Measurements from ENCODE around the gene SACS. TPM values are rescaled to one million over a fixed set of nuclear protein-coding genes. Genes with fewer than 3 reads are reported as not detected.
"Not testable (repeated sequence)": the region's sequence is repeated elsewhere in the genome, so short reads cannot be mapped to it uniquely, and the experiment has no call there.

SACS gene
- total and polyA plus RNA-seq, 5 experiments from 2014 or later = 2.1 to 31.0 (median 3.4) TPM

DNA sequence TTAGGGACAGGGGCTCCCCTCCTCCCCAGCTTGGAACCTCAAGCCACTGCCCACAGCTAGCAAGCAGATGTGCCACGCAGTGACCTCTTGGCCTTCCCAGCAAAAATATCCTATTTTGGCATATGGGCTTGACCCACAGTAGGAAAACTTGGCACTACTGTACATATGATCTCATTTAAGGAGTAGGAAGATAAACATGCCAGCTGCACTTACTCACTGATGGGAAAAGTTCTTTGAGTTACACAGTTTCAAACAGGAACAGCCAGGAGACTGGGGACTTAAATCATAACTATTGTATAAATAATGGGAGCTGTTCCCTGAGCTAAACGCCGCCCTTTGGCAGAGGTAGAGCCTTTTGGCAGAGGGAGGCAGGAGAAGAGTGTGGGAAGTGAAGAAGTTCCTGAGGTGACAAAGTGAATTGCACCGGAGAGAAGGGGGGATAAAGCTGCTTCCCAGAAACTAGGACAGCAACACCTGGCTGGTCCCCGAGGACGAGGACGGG is 6.1 kb downstream of the SACS start:
- H3K36me3 Mint-ChIP-seq = no peaks in the 10 kb centered on the region
- POLR2A ChIA-PET = no interaction called here
- no peak for ATAC-seq

DNA sequence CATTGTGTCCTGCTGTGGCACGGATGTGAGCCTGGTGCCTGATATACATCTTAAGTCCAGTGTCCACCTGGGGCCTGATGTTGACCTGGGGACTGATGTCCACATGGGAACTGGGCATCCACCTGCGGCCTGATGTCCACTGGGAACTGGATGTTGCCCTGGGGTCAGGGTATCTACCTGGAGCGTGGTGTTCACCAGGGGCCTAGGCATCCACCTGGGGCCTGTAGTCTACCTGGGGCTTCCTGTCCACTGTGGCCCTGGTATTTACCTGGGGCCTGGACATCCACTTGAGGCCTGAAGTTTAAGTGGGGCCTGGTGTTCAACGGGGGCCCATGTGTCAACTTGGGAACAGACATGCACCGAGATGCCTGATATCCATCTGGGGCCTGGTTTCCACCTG is 11.9 kb downstream of the SACS start:
- no peak overlapping the region for H3K4me3 Mint-ChIP-seq
- DNase-seq = no peak
- H3K36me3 Mint-ChIP-seq = no peaks in the 10 kb centered on the region
- ATAC-seq = no peak
- POLR2A ChIA-PET = no interaction called here
- H3K9me3 Mint-ChIP-seq = no peaks in the 10 kb centered on the region
- H3K27ac Mint-ChIP-seq = no peak overlapping the region
- no peaks in the 10 kb centered on the region for H3K4me1 Mint-ChIP-seq
- H3K27me3 Mint-ChIP-seq = no peaks in the 10 kb centered on the region

More for the DNA sequence above, 6.1 kb downstream of the SACS start:
- H3K4me3 Mint-ChIP-seq = no peak overlapping the region
- peaks cover 0 to 2% (median 0%) of the 10 kb centered on the region in 4 donors for H3K4me1 Mint-ChIP-seq
- no peak for DNase-seq
- H3K27ac Mint-ChIP-seq = no peak overlapping the region
- peaks cover 10 to 30% (median 16%) of the 10 kb centered on the region in 5 donors for H3K27me3 Mint-ChIP-seq
- H3K9me3 Mint-ChIP-seq = no peaks in the 10 kb centered on the region

DNA sequence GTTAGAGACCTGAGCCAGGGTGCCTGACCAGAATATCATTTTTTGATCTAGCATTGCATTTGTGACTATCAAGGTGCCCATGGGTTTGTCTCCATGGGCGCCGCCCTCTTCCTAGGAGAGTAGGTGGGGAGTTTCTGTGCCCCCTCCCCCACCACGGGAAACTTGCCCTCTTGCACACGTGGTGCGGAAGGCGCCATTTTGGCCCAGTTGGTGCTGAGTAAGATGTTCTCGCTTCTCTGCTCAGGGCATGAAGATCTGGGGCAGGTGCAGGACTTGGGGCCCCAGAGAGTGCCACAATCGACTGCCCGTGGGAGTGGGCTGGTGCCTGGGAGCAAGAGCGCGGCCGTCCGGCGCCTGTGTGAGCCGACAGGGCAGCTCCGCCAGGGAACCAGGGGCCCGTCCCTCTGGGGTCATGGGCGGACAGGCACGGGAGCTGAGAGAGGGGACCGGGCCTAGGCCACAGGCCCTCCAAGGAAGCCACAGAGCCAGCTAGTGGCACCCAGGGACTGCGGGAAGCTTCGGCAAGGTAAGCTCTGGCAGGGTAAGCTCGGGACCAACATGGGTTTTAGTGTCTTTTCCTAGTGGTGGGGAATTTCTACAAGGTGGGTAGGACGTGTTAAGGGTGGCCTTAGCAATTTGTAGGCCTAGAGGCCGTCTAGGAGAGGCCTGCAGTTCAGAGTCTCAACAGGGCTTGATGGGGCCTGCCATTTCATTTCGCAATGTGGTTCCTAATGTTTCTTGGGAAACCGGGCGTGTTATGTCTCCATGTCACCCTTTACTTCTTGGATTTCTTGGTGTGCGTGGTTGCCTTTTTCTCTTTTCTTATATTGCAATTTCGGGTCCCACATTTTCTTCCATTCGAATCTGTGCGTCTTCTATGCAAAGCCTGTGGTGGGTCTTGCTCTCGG is 14.5 kb downstream of the SACS start:
- Mint-ChIP-seq H3K27ac (no peak overlapping the region), H3K36me3 (no peaks in the 10 kb centered on the region), H3K4me3 (no peak overlapping the region), H3K9me3 (no peaks in the 10 kb centered on the region), H3K27me3 (peaks cover 0 to 2% (median 0%) of the 10 kb centered on the region in 5 donors), H3K4me1 (no peaks in the 10 kb centered on the region)
- POLR2A ChIA-PET = no interaction called here
- ATAC-seq (no peak), DNase-seq (no peak)

DNA sequence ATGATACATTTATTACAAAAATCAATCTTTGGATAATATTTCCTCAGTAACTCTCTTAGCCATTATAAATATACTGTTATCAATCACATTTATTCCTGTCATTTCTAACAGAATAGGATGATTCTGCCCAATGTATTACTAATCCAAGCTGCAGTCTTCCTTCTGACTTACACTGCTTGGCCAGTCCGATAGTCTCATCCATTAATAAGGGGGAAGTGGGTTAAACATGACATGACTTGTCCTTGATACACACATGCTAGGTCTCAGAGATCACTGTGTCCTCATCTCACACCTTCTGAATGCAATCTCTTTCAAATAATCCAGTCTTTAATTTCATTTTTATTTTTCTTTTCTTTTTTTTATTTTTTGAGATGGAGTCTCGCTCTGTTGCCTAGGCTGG is 18.8 kb downstream of the SACS start:
- POLR2A ChIA-PET = no interaction called here
- H3K36me3 Mint-ChIP-seq = no peaks in the 10 kb centered on the region
- H3K27me3 Mint-ChIP-seq = peaks cover 2 to 12% (median 4%) of the 10 kb centered on the region in 5 donors
- H3K4me3 Mint-ChIP-seq = no peak overlapping the region
- DNase-seq (no peak), ATAC-seq (no peak)
- no peak overlapping the region for H3K27ac Mint-ChIP-seq
- no peaks in the 10 kb centered on the region for H3K9me3 Mint-ChIP-seq
- H3K4me1 Mint-ChIP-seq = no peaks in the 10 kb centered on the region

DNA sequence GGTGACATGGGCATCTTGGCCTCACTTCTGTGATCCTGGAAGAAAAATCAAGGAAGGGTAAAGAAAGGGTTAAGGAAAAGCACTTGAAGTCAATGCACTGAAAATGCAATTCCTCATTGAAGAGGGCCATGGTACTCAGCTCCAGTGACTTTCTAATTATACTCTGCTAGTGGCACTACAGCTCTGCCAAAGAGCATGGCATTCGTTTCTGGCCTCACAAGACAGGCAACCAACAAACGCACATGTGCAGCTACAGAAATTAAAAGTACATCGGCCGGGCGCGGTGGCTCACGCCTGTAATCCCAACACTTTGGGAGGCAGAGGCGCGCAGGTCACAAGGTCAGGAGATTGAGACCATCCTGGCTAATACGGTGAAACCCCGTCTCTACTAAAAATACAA is 21.8 kb downstream of the SACS start:
- Mint-ChIP-seq H3K36me3 (no peaks in the 10 kb centered on the region), H3K27me3 (peaks cover 2 to 12% (median 4%) of the 10 kb centered on the region in 5 donors), H3K27ac (no peak overlapping the region), H3K4me1 (peaks cover 0 to 2% (median under 1%) of the 10 kb centered on the region in 4 donors), H3K4me3 (no peak overlapping the region), H3K9me3 (no peaks in the 10 kb centered on the region)
- ATAC-seq (no peak), DNase-seq (no peak)
- POLR2A ChIA-PET = no interaction called here

DNA sequence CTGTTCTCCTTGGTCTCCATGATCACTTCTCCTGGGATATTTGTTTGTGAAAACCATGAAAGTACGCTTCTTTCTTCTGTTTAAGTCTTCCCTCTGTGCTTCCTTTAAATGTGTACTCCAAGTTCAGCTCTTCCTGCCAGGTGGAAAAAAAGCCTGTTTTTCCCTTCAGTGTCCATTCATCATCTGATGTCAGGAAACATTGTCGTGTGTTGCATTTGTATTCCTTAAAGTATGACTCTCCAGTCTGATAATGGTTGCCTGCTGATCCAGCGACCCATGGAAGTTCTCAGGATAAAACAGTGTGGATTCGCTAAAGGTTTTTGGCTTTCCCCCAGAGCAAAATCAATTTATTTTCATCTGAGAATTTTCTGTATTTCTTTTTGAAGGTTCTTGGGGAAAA is 22.3 kb downstream of the SACS start:
- Mint-ChIP-seq H3K27me3 (peaks cover 2 to 12% (median 4%) of the 10 kb centered on the region in 5 donors), H3K4me3 (no peak overlapping the region), H3K4me1 (peaks cover 0 to 2% (median under 1%) of the 10 kb centered on the region in 4 donors), H3K27ac (no peak overlapping the region), H3K36me3 (no peaks in the 10 kb centered on the region), H3K9me3 (no peaks in the 10 kb centered on the region)
- no peak for ATAC-seq
- no peak for DNase-seq
- POLR2A ChIA-PET = no interaction called here

DNA sequence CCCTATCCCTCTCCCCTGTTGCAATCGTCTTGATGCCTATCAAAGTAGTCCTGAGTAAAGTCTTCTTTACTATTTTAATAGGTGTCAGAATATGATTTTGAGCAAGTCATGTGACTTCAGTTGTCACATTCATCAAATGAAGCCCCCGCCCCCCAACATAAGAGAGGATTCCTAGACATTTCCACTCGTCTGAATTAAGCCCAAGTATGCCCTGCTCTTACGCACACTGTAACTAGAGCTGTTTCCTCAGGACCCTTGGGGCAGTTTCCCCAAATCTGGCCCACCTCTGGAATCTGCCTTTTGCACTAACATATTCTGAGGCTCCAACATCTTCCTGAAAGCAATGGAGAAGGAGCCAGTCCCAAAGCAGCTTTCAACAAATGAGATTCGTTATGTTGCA is 25.5 kb downstream of the SACS start:
- DNase-seq = no peak
- POLR2A ChIA-PET = no interaction called here
- peaks cover 0 to 24% (median 9%) of the 10 kb centered on the region in 5 donors for H3K27me3 Mint-ChIP-seq
- H3K4me1 Mint-ChIP-seq = peaks cover 0 to 2% (median under 1%) of the 10 kb centered on the region in 4 donors
- H3K4me3 Mint-ChIP-seq = no peak overlapping the region
- ATAC-seq = no peak
- H3K27ac Mint-ChIP-seq = no peak overlapping the region
- H3K9me3 Mint-ChIP-seq = no peaks in the 10 kb centered on the region
- H3K36me3 Mint-ChIP-seq = no peaks in the 10 kb centered on the region

DNA sequence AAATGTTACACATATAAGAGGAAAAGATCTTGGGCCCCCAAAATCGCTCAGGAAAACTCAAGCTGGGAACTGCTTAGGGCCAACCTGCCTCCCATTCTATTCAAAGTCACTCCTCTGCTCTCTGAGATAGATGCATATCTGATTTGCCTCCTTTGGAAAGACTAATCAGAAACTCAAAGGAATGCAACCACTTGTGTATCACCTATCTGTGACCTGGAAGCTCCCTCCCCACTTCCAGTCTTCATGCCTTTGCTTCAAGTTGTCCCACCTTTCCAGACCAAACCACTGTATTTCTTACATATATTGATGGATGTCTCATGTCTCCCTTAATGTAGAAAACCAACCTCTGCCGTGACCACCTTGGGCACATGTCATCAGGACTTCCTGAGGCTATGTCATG is 32.3 kb downstream of the SACS start:
- ATAC-seq, POLR2A ChIA-PET, H3K4me3 Mint-ChIP-seq: not testable (repeated sequence)

DNA sequence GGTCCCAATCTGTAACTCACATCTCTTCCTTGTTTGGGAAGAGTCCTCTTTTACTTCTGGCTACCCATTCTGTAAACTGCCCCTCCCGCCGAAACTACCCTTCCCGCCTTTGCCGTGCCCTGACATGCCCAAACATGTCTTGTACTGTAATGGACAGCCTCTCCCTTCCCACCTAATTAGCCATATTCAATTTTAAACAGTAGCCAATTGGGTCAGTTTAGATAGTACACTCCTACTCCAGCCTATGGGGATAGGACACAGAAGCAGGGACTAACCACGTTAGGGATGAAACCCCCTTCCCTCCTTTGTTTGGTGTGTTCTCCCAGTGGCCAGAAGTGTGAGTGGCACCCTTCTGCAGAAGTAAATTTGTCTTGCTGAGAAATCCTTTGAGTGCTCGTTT is 34.2 kb downstream of the SACS start:
- no peak overlapping the region for H3K4me3 Mint-ChIP-seq
- POLR2A ChIA-PET = interaction anchor here (0.6 kb wide), 1 partner anchor 163 kb away, joined by 5 read pairs; no protein-coding TSS in a partner anchor
- H3K4me1 Mint-ChIP-seq = no peaks in the 10 kb centered on the region
- H3K9me3 Mint-ChIP-seq = peaks cover 5 to 19% (median 14%) of the 10 kb centered on the region in 9 donors
- peaks cover 0 to 18% (median 6%) of the 10 kb centered on the region in 3 donors for H3K36me3 Mint-ChIP-seq
- H3K27me3 Mint-ChIP-seq = peaks cover 3 to 23% (median 19%) of the 10 kb centered on the region in 5 donors
- H3K27ac Mint-ChIP-seq = peak overlapping the region in 1 of 10 donors; percentile 11
- DNase-seq = no peak
- ATAC-seq = no peak

More for the DNA sequence above, 32.3 kb downstream of the SACS start:
- H3K27ac Mint-ChIP-seq, DNase-seq, H3K4me1 Mint-ChIP-seq: not testable (repeated sequence)
- Mint-ChIP-seq H3K9me3 (peaks cover 5 to 19% (median 14%) of the 10 kb centered on the region in 9 donors), H3K36me3 (peaks cover 0 to 18% (median 6%) of the 10 kb centered on the region in 3 donors), H3K27me3 (peaks cover 3 to 25% (median 19%) of the 10 kb centered on the region in 5 donors)

DNA sequence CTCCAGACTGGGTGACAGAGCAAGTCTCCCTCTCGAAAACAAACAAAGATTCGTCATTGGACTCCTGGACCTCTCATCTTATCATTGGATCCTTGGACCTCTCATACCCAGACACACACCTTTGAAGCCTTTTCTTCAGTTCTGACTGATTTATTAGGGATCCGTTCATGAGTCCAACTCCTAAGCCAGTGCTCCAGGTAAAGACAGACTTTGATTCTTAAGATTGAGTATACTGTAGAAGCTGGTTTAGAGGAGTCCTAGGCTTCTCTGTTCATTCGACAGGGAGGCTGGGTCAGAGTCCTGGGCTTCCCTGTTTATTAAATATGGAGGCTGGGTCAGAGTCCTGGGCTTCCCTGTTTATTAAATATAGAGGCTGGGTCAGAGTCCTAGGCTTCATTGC is 38.7 kb downstream of the SACS start:
- Mint-ChIP-seq H3K9me3 (peaks cover 3 to 15% (median 8%) of the 10 kb centered on the region in 9 donors), H3K36me3 (peaks cover 0 to 10% (median 4%) of the 10 kb centered on the region in 3 donors), H3K4me3 (no peak overlapping the region), H3K27me3 (peaks cover 4 to 10% (median 6%) of the 10 kb centered on the region in 5 donors), H3K27ac (no peak overlapping the region), H3K4me1 (no peaks in the 10 kb centered on the region)
- DNase-seq (no peak), ATAC-seq (no peak)
- POLR2A ChIA-PET = no interaction called here

DNA sequence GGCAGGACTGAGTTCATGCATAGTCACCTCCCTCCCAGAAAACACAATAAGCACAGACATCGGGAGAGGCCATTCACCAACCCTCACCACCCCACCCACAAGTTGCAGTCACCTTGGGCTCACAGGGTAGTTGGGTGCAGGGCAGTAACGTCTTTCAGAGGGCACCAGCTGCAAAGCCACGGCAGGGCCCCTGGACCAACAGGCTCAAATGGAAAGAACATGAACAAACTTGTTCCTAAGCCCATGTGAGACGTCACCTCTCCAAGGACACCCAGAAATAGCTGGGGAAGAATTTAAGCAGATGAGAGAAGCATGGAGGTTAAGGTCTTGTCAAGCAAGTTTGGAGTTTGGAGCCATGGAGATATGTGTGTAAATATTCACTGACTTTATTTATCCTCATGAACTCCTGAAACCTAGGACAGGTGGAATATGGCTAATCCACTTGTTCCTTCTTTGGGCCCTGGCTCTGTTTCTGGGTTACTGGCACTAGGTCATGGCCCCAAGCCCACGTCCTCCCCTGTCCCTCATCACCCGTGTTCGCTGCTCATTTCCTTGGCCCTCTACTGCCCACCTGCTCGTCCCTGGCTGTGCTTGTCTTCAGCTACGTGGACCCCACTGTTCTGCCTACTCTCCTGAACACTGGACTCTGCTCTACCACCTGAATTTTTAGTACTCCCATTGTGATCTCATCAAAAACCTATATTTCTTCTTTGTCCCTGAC is 40.4 kb downstream of the SACS start:
- ATAC-seq (no peak), DNase-seq (no peak)
- H3K4me1 Mint-ChIP-seq = no peaks in the 10 kb centered on the region
- H3K4me3 Mint-ChIP-seq = no peak overlapping the region
- no peak overlapping the region for H3K27ac Mint-ChIP-seq
- no peaks in the 10 kb centered on the region for H3K9me3 Mint-ChIP-seq
- no peaks in the 10 kb centered on the region for H3K36me3 Mint-ChIP-seq
- peaks cover 0 to 11% (median 3%) of the 10 kb centered on the region in 5 donors for H3K27me3 Mint-ChIP-seq
- POLR2A ChIA-PET = no interaction called here

DNA sequence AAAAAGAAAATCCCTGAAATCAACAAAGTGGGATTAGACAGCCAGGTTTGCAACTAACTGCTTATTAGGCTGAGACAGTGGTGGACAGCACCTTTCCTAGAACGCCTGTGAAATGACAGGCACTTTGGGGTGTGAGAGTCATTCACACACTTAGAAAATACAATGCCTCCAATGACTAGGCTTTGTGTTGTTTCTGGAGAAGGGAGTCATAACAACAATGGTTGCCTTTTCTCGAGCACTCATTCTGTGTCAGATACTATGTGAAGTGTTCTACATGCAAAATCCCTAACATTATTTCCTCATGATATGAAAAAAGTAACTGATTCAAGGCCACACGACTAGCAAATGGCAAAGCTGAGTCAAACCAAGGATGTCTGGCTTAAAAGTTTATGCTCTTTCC is 41.2 kb downstream of the SACS start:
- Mint-ChIP-seq H3K4me3 (no peak overlapping the region), H3K27me3 (peaks cover 0 to 16% (median 4%) of the 10 kb centered on the region in 5 donors), H3K9me3 (no peaks in the 10 kb centered on the region), H3K27ac (no peak overlapping the region), H3K36me3 (no peaks in the 10 kb centered on the region), H3K4me1 (no peaks in the 10 kb centered on the region)
- POLR2A ChIA-PET = no interaction called here
- ATAC-seq (no peak), DNase-seq (no peak)

DNA sequence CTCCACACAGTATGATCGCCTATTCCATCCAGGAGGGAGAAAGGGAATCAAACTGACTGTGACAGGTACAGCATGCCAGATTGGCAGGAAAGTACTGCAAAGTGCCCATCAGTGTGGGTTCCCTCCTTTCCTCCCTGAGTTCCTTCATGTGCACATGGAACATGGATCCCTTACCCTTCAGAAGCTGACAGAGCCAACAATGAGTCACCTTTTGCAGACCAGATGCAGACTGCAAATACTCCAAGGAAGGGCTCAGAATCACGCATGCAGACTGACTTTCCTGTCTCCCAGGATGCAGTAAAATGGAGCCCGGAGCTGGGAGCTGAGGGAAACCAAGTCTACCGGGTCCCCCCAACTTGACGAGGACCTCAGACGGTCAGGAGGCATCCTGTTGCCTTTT is 41.8 kb downstream of the SACS start:
- Mint-ChIP-seq H3K9me3 (no peaks in the 10 kb centered on the region), H3K4me3 (no peak overlapping the region), H3K4me1 (no peaks in the 10 kb centered on the region), H3K27me3 (peaks cover 0 to 16% (median 5%) of the 10 kb centered on the region in 5 donors), H3K27ac (no peak overlapping the region), H3K36me3 (no peaks in the 10 kb centered on the region)
- DNase-seq = no peak
- no peak for ATAC-seq
- POLR2A ChIA-PET = no interaction called here

Data from naive thymus-derived CD8-positive, alpha-beta T cell (primary cell).